DOHH2 (cell line): Measurements from ENCODE around the gene ST14.
"Not testable (repeated sequence)": the region's sequence is repeated elsewhere in the genome, so short reads cannot be mapped to it uniquely, and the experiment has no call there.

Experiments used
- H3F3A ChIP-seq: fragments of 200-600 bp; sonication (generic), shearing (Covaris generic); 2 replicates; pipeline ENCODE4 v1.6.0; 2016; ENCODE audit warnings: antibody characterized with exemption, mild to moderate bottlenecking; ENCODE audit not compliant: control insufficient read depth, insufficient read depth
- H3K27ac ChIP-seq: fragments of 200-600 bp; sonication (generic); 2 replicates; pipeline ENCODE4 v1.5.1; 2014; ENCODE audit warnings: low read depth, mild to moderate bottlenecking, low read length, moderate library complexity
- H3K27me3 ChIP-seq: fragments of 200-600 bp; sonication (generic); 2 replicates; pipeline ENCODE4 v1.6.1; 2014; ENCODE audit warnings: mild to moderate bottlenecking, low read length, mixed read lengths; ENCODE audit not compliant: control insufficient read depth
- H3K36me3 ChIP-seq: fragments of 200-600 bp; sonication (generic); 2 replicates; pipeline ENCODE4 v1.6.1; 2014; ENCODE audit warnings: mild to moderate bottlenecking, low read length, moderate library complexity, mixed read lengths; ENCODE audit not compliant: control insufficient read depth
- H3K4me1 ChIP-seq: fragments of 200-600 bp; sonication (generic); 2 replicates; pipeline ENCODE4 v1.6.1; 2014; ENCODE audit warnings: mild to moderate bottlenecking, low read length, mixed read lengths; ENCODE audit not compliant: control insufficient read depth
- H3K4me2 ChIP-seq: fragments of 200-600 bp; sonication (generic); 2 replicates; pipeline ENCODE4 v1.6.0; 2014; ENCODE audit warnings: mild to moderate bottlenecking, low read length, moderate library complexity
- H3K4me3 ChIP-seq: fragments of 200-600 bp; sonication (generic); 2 replicates; pipeline ENCODE4 v1.5.1; 2014; ENCODE audit warnings: mild to moderate bottlenecking, low read length, mixed read lengths
- H3K79me2 ChIP-seq: fragments of 200-600 bp; sonication (generic); 2 replicates; pipeline ENCODE4 v1.6.1; 2014; ENCODE audit warnings: mild to moderate bottlenecking, low read length, mixed read lengths; ENCODE audit not compliant: control insufficient read depth
- H3K9me2 ChIP-seq: fragments of 200-600 bp; sonication (generic); replicated peaks from 2 replicates; pipeline ENCODE4 v1.6.1; 2014; ENCODE audit warnings: mild to moderate bottlenecking, low read length, mixed read lengths; ENCODE audit not compliant: control insufficient read depth
- H3K9me3 ChIP-seq: fragments of 200-600 bp; sonication (generic); 2 replicates; pipeline ENCODE4 v1.6.1; 2014; ENCODE audit warnings: antibody characterized with exemption, low read length, mixed read lengths; ENCODE audit not compliant: control insufficient read depth, insufficient read depth
- H4K20me1 ChIP-seq: fragments of 200-600 bp; sonication (generic); 2 replicates; pipeline ENCODE4 v1.6.0; 2014; ENCODE audit warnings: low read depth, mild to moderate bottlenecking, antibody characterized with exemption, low read length, moderate library complexity; ENCODE audit not compliant: control insufficient read depth, insufficient read depth
- EZH2phosphoT487 ChIP-seq: fragments of 200-600 bp; sonication (generic); IDR thresholded peaks from 2 replicates; pipeline ENCODE4 v1.6.1; 2017; ENCODE audit warnings: borderline replicate concordance, mild to moderate bottlenecking, antibody characterized with exemption, low read length, moderate library complexity, mixed read lengths
- TF ChIP-seq, protein P1 (sequence below): fragments of 200-600 bp; sonication (generic); IDR thresholded peaks from one replicate; pipeline ENCODE4 v1.5.1; 2014; ENCODE audit warnings: antibody characterized with exemption, mild to moderate bottlenecking, low read depth, low read length; ENCODE audit not compliant: poor library complexity, severe bottlenecking

ST14 gene

GRCh38 chr11:130190371-130190881, 30.8 kb downstream of the ST14 start:
- Histone ChIP-seq H3K79me2 (peaks cover 47% of the 10 kb centered on the region), H3K4me2 (no peak overlapping the region), H3K4me3 (no peak overlapping the region), H3K9me3 (no peaks in the 10 kb centered on the region), H3K4me1 (peaks cover 17% of the 10 kb centered on the region), H3K9me2 (no peaks in the 10 kb centered on the region), H3K36me3 (peaks cover 86% of the 10 kb centered on the region), H3K27ac (no peak overlapping the region), H3F3A (no peaks in the 10 kb centered on the region), H3K27me3 (no peaks in the 10 kb centered on the region), H4K20me1 (peaks cover 7% of the 10 kb centered on the region; the same call in 1 of the 2 replicates)
- TF ChIP-seq, protein P1, sequence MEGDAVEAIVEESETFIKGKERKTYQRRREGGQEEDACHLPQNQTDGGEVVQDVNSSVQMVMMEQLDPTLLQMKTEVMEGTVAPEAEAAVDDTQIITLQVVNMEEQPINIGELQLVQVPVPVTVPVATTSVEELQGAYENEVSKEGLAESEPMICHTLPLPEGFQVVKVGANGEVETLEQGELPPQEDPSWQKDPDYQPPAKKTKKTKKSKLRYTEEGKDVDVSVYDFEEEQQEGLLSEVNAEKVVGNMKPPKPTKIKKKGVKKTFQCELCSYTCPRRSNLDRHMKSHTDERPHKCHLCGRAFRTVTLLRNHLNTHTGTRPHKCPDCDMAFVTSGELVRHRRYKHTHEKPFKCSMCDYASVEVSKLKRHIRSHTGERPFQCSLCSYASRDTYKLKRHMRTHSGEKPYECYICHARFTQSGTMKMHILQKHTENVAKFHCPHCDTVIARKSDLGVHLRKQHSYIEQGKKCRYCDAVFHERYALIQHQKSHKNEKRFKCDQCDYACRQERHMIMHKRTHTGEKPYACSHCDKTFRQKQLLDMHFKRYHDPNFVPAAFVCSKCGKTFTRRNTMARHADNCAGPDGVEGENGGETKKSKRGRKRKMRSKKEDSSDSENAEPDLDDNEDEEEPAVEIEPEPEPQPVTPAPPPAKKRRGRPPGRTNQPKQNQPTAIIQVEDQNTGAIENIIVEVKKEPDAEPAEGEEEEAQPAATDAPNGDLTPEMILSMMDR = no peak
- no peak for TF ChIP-seq EZH2phosphoT487

DNA sequence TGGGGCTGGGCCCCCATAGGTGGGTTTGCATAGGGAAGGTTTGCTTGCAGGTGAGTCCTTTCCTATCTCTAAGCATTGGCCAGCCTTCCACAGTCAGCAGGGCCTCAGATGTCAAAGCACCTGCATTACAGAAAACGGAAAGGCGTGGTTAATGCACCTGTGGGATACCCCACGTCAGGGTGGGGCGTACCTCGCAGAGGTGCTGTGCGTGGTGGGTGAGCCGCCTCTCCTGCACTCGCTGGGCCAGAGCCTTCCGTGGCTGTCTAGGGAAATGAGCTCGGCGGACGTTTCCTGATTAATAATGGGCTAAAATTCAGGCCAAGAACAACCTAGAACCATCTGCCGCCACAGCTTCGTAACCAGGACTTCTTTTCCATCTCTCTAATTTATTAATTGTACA, 32.3 kb downstream of the ST14 start:
- Histone ChIP-seq H3K4me1 (peaks cover 7% of the 10 kb centered on the region), H3K79me2 (peaks cover 32% of the 10 kb centered on the region), H3F3A (no peaks in the 10 kb centered on the region), H3K9me2 (no peaks in the 10 kb centered on the region), H4K20me1 (peaks cover 7% of the 10 kb centered on the region; the same call in 1 of the 2 replicates), H3K4me3 (no peak overlapping the region), H3K27me3 (no peaks in the 10 kb centered on the region), H3K36me3 (peaks cover 87% of the 10 kb centered on the region), H3K27ac (no peak overlapping the region), H3K4me2 (no peak overlapping the region), H3K9me3 (no peaks in the 10 kb centered on the region)
- TF ChIP-seq, protein P1 = no peak
- TF ChIP-seq EZH2phosphoT487 = no peak

GRCh38 chr11:130192845-130193267, 33.3 kb downstream of the ST14 start:
- no peak for TF ChIP-seq EZH2phosphoT487
- TF ChIP-seq, protein P1 = no peak
- no peaks in the 10 kb centered on the region for H3K9me3 ChIP-seq
- H3K27me3 ChIP-seq = no peaks in the 10 kb centered on the region
- no peak overlapping the region for H3K4me2 ChIP-seq
- H3K27ac ChIP-seq = no peak overlapping the region
- no peaks in the 10 kb centered on the region for H3K9me2 ChIP-seq
- H3F3A ChIP-seq = no peaks in the 10 kb centered on the region
- peaks cover 7% of the 10 kb centered on the region for H3K4me1 ChIP-seq
- H3K4me3 ChIP-seq = no peak overlapping the region
- H3K79me2 ChIP-seq = peaks cover 23% of the 10 kb centered on the region
- H4K20me1 ChIP-seq = peaks cover under 1% of the 10 kb centered on the region; the same call in 1 of the 2 replicates
- peaks cover 92% of the 10 kb centered on the region for H3K36me3 ChIP-seq

DNA sequence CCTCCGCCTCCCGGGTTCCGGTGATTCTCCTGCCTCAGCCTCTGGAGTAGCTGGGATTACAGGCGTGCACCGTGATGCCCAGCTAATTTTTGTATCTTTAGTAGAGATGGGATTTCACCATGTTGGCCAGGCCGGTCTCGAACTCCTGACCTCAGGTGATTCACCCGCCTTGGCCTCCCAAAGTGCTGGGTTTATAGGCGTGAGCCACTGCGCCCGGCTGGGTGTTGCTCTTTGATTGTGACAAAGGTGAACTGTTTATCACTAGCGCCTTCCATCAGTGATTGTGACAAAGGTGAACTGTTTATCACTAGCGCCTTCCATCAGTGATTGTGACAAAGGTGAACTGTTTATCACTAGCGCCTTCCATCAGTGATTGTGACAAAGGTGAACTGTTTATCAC, 34.0 kb downstream of the ST14 start:
- not testable (repeated sequence) for H3K9me3 ChIP-seq, H4K20me1 ChIP-seq, H3K9me2 ChIP-seq, H3F3A ChIP-seq, H3K4me3 ChIP-seq, H3K4me2 ChIP-seq, H3K4me1 ChIP-seq, H3K27me3 ChIP-seq, H3K27ac ChIP-seq
- Histone ChIP-seq H3K36me3 (peaks cover 92% of the 10 kb centered on the region), H3K79me2 (peaks cover 16% of the 10 kb centered on the region)
